GM19023 (cell line): ENCODE data around the gene KRT79.
"Not testable (repeated sequence)": the region's sequence is repeated elsewhere in the genome, so short reads cannot be mapped to it uniquely, and the experiment has no call there.

Experiments
- ATAC-seq: cut with Tn5 transposase; IDR thresholded peaks from one replicate; pipeline ENCODE4 v1.9.1; 2021; ENCODE audit warnings: mild to moderate bottlenecking, moderate library complexity; ENCODE audit not compliant: unreplicated experiment

The KRT79 gene

GRCh38 chr12:52807544-52808470 is 26.3 kb downstream of the KRT79 start:
- no peak for ATAC-seq

DNA sequence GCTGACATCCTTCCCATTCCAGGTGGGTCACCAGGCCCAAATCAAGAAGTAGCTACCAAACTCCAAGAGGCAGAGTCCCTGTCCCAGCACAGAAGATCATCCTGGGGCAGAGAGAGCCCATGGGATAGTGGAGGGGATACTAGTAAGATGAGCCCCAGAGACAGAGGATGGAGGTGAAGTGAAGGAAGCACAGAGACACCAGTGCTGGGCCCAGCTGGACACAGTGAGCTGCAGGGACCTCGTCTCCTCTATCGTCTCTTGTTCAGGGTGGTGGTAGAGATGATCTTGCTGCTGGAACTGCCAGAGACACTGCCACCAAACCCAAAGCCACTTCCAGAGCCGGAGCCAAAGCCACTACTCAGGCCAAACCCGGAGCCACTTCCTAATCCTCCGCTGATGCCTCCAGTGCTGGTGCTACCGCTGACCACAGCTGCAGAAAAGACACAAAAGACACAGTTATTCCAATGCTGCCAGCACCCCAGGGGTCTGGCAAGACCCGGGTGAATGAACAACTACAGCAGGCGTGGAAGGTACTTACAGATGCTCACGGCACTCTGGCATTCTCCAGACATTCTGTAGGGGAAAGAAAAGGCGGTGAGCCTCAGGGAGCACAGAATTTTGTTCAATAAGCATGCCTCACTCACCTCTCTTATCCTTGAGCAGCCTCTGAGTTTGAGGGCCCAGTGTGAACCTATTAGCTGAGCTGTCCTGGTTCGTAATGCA is 27.1 kb downstream of the KRT79 start:
- ATAC-seq = no peak

GRCh38 chr12:52806169-52806811 is 27.8 kb downstream of the KRT79 start:
- no peak for ATAC-seq

DNA sequence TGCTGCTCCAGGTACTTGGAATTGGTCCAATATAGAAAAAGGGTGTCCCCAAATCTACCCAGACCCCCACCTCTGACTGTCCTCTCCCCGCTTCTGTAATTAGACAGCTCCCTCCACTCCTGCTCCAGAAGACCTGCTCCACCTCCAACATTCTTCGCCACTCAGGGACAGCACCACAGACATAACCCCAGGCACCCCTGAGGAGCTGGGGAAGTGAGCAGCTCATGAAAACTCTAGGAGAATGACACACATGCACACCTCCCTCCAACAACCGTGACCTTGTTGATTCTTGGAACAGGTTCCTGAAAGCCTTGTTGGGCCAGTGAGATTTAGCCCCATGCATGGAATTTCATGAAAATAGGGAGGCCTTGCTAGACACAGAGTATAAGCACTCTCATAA is 28.4 kb downstream of the KRT79 start:
- no peak for ATAC-seq

- no peak for ATAC-seq
These were observed 29.1 kb downstream of the KRT79 start for GRCh38 chr12:52805000-52805399.

DNA sequence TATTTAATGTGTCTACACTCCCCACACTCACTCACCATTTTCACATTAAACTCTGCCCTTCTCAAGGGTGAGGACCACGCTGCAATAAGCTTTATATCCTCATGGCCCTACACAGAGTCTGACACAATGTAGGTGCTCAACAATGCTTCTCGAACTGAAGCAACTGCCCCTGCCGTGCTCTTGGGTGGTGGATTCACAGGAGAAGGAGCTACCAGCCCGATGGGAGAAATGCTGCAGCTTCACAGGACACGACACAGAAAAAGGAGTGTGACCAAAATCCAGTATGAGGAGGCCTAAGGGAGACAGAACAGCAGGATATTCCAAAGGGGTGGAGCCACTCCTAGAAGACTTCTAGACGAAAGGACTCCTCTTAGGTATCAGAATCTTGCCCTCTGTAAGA is 31.7 kb downstream of the KRT79 start:
- ATAC-seq = no peak

- no peak for ATAC-seq
These were observed 32.3 kb downstream of the KRT79 start for GRCh38 chr12:52801773-52802172.

- no peak for ATAC-seq
These were observed 33.7 kb downstream of the KRT79 start for GRCh38 chr12:52800259-52800917.

DNA sequence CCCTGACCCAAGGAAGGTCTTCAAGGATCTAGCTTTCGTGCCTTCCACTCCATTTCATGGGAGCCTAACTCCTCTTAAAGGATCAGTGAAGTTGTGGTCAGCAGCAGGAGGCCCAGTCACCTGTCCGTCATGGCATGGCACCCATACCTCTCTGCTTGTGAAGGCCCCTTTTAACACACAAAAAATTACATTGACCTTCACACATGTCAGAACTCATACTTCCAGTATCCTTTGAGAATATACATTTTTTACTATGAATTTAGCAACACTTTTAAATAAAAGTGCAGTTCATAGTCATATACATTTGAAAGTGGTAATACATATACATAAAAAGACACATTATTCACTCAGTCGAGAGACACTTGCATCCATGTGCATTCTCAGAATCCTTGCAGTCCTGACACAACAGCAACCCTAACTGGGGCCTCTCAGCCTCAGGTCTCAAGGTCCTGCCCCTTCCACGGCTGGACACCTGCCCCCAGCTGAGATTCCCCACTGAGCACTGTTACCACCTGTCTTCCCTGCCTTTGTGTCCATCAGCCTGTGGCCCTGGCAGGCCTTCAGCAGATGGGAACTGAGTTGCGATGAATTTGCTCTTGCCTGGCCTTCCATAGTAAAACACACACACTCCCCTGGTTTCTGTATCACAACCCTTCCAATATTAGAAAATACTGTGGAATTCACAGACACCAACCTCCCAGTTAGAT is 34.5 kb downstream of the KRT79 start:
- ATAC-seq = no peak

DNA sequence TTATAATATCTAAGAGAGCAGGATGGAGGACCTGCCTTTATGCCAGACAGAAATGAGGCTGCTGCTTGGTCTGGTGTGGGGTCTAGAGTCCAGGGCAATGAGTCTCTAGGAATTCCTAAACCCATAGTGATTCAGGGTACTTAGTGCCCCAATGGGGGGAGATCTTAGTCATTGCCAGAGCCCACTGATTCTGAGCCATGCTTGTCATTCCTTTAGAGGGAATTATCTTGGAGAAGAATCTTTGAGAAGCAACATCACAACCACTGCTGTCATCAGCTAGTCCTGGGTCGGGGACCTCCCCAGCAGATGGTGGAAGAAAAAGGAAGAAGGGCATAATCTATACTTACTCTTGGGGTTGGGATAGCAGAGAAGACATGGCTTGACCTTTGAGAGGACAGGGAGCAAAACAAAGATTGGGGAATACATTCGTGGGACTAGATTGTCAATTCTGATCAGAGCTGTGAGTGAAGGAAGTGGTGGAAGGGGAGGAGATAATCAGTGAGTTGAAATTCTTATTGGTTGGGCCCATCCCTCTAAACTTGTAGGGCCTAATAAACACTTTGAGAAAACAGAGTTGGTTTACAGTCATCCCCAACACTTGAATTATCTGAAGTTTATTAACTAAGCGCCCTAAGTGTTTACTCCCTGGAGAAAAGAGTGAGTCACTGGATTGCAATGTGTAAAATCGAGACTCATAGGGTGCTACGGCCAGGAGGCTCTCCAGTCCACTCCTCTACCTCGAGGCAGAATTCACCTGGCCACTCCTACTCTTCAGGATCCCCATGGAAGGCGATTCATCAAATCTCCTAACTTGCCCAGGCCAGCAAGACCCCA is 35.2 kb downstream of the KRT79 start:
- no peak for ATAC-seq

- no peak for ATAC-seq
These were observed 36.0 kb downstream of the KRT79 start for GRCh38 chr12:52798003-52798670.

GRCh38 chr12:52797529-52797894 is 36.6 kb downstream of the KRT79 start:
- no peak for ATAC-seq

- ATAC-seq = no peak
These were observed 37.1 kb downstream of the KRT79 start for GRCh38 chr12:52796839-52797528.

DNA sequence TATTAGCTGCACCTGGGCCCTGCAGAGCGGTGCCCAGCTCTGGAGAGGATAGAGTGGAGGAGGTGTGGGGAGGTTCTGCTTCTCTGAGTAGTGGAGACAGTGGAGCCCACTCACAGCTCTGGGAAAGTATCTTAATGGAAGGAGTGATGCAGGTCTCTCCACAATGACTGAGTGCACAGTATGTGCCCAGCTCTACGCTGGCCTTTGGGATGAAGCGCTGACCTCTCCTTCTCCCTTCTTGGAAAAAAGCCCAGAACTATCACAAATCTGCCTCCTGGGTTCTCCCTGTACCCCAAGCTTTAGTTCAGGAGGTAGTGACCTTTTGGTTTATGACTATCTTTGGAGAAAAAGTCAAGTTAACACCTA is 37.7 kb downstream of the KRT79 start:
- no peak for ATAC-seq

GRCh38 chr12:52795694-52796428 is 38.2 kb downstream of the KRT79 start, which contains the start of gene KRT3:
TSS of gene KRT3 (minus strand) at chr12:52796117. CDS start at chr12:52796042, 75 bp downstream.
- no peak for ATAC-seq

GRCh38 chr12:52795332-52795674 is 38.8 kb downstream of the KRT79 start:
- ATAC-seq = not testable (repeated sequence)

DNA sequence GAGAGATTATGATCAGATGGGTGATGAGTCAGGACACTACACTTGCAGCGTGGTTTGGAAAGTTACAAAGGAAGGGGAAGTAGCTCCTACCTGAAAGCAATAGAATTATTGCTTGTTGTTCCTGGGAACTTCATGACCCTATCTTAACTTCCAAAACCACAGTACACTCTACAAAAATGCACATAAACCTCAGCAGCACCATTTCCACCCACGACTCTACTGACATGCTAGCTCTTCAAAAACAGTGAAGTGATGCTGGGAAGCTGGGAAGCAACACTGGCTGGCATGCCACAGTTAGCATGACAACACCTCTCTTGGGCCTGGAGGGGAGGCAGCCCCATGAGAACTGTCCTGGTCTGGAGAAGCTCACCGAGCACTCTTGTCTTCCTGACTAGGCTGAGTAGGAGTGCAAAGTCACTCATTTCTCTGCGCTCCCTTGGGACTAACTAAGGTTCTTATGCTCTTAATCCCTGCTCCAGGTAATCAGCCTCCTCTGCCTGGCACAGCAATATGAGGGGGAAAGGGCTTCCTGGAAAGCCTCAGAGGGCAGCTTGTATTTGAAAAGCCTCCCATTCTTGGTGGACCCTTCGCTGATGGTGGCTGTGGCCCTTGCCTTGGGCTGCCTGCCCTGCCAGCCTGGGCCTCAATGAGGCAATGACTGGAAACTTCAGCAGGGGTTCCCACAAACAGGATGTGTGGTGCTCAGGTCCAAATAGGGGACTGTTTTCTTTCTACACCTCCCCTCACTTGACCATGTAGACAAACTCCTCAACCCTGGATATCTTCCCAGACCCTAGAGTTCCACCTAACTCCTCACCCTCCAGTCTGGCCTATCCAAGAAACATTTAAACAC is 39.4 kb downstream of the KRT79 start:
- no peak for ATAC-seq
